GM18861 (cell line): ENCODE measurements around the gene PKMYT1.

ENCODE experiments used
- ATAC-seq: cut with Tn5 transposase; IDR thresholded peaks from one replicate; pipeline ENCODE4 v1.9.1; 2021; ENCODE audit not compliant: unreplicated experiment

Gene PKMYT1

GRCh38 chr16:2980227-2981176, at the start of gene PKMYT1:
Gene PKMYT1, minus strand, starts transcription at chr16:2980446. Its CDS starts 789 bp downstream, at chr16:2979657.
- ATAC-seq: peak; percentile 75

GRCh38 chr16:3029491-3030221, 49.4 kb upstream of the PKMYT1 start:
- no peak for ATAC-seq

DNA sequence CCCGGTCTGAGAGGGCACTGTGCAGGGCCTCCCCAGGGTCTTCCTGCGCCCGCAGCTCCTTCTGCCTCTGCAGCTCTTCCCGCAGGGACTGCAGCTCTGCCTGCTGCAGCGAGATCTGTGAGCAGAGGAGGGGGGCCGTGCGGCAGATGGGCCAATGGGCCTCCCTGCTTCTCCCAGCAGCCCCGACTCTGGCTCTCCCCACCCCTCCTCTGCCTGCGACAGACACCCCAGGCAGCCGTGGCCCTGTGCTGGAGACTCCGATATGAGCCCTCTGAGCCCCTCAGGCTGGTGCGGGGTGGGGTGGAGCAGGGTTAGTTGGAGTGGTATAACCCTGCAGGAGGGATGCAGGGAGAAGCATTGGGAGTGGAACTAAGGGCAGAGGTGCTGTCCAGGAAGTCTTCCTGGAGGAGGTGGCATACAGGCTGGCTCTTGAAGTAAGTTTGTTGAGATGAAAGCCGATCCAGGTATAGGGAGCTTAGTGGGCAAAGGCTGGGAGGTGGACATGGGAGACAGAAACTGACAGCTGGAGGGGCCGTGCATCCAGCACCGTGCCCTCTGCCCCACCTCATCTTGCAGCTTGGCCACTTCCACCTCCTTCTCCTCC, 48.6 kb upstream of the PKMYT1 start:
- no peak for ATAC-seq

DNA sequence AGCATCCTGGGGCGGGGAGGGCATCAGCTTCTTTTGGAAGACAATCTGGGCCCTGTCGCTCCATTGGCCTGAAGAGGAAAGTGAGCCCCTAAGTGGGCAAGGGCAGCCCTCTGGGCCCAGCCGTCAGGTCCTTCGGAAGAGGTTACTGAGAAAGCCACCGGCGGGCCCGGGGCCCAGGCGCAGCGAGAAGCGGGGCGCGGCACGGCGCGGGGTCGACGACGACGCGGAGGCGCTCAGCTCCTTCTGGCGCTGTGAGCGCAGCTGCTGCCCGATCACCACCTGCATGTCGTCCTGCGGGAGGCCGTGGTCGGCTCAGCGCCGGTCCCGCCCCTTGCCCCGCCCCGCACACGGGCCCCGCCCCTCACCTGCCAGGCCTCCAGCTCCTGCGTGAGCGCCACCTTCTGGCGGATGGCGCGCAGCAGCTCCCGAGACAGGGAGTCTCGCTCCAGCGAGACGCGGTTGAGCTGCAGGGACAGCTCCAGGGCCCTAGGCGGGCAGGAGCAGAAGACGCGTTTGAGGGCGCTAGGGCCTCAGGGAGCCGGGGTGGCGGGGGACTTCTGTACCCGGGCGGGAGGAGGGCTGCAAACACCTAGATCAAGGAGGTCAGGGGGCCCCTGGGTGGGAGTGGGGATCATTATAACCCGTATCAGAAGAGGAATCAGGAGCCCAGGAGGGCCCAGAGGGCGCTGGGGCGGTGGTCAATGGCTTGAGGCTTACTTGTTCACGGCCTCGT, 47.9 kb upstream of the PKMYT1 start:
- ATAC-seq: no peak

- ATAC-seq: no peak
Measured at GRCh38 chr16:3027489-3027795, 47.2 kb upstream of the PKMYT1 start.

GRCh38 chr16:3026609-3027488, 46.6 kb upstream of the PKMYT1 start:
- no peak for ATAC-seq

GRCh38 chr16:3026003-3026378, 45.7 kb upstream of the PKMYT1 start:
- ATAC-seq: no peak

DNA sequence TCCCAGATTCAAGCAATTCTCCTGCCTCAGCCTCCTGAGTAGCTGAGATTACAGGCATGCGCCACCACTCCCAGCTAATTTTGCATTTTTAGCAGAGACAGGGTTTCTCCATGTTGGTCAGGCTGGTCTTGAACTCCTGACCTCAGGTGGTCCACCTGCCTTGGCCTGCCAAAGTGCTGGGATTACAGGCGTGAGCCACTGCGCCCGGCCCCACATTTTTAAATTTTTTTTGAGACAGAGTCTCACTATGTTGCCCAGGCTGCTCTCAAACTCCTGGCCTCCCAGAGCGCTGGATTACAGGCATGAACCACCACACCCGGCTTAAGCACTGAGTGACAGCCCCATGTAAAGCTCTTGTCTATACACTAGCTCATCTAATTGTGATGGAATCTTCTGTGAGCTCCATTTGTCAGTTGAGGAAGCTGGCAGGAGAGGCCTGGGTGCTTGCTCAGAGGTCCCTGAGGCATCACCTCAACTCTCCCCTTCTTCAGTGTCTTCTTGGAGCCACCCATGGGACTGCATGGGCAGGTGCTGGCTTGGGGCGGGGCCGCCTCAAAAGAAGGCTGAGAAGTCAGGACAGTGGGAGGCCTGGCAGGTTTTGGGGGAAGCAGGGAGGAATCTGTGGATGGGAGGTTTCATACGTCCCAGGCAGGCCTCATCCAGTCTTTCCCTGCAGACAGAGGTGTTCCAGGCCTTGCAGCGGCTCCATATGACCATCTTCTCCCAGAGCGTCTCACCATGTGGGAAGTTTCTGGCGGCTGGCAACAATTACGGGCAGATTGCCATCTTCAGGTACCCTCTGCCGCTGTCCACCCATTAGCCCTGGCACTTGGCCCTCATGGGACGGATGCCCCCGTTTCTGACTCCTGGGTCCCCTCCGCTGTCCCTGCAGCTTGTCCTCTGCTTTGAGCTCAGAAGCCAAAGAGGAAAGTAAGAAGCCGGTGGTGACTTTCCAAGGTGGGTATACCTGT, 45.1 kb upstream of the PKMYT1 start:
- no peak for ATAC-seq

DNA sequence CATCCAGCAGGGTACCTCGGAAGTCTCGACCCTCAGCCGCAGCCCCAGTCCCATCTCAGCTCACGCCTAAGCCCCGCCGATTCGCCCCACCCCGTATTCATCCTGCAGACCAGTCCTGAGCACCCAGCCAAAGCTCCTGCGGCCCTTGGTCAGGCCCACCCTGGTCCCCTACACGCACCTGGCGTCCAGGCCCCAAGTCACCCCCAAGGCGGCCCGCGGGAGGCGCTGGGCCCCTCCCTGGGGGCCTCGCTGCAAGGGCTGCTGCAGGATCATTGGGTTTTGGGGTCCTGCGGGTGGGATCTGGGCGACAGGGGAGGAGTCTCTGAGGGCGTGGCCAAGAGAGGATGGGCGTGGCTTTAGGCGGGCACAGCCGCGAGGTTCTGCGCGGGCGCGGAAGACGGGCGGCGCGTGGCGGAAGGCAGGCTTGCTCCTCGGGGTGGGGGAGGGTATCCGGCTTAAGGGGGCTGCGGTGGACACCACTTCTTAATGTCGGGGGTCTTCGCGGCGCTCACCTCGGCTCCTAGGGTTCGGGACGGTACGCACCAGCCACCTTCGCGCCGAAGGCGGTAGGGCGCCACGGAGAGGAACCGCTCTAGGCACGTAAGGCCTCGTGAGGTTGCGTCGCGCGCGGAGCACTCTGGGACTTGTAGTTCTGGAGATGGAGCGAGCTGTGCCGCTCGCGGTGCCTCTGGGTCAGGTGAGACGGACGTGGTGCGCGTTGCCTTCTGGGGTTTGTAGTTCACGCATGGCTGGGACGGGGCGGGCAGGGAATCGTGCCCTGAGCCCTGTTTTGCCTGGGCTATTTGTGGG, 43.6 kb upstream of the PKMYT1 start, which contains the start of the genes HCFC1R1 and THOC6:
TSS of gene HCFC1R1 (minus strand) at position 274 of the 810 bp plus-strand sequence. CDS start at position 273, 1 bp downstream.
TSS of gene THOC6 (plus strand) at position 367 of the 810 bp plus-strand sequence. CDS start at position 659, 292 bp downstream.
- peak; percentile 61 for ATAC-seq

- ATAC-seq: no peak
Measured at GRCh38 chr16:3023415-3023668, 43.1 kb upstream of the PKMYT1 start.

- ATAC-seq: no peak
Measured at GRCh38 chr16:3022684-3023414, 42.6 kb upstream of the PKMYT1 start.

DNA sequence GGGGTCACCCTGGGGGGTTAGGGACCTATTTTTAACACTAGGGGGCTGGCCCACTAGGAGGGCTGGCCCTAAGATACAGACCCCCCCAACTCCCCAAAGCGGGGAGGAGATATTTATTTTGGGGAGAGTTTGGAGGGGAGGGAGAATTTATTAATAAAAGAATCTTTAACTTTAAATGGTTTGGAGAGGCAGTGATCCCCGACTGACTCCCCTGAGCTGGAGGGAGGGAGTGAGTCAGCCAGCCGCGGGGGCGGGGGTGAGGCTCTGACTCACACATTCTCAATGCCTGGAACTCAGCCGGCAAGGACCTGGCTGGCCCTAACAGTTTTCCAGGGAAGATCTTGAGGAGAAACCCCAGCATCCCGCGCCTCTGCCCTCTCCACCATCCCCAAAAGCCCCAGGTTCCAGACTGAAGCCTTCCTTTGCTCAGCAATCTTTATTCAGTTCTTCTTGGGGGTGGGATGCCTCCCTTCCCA, 42.0 kb upstream of the PKMYT1 start:
- no peak for ATAC-seq

DNA sequence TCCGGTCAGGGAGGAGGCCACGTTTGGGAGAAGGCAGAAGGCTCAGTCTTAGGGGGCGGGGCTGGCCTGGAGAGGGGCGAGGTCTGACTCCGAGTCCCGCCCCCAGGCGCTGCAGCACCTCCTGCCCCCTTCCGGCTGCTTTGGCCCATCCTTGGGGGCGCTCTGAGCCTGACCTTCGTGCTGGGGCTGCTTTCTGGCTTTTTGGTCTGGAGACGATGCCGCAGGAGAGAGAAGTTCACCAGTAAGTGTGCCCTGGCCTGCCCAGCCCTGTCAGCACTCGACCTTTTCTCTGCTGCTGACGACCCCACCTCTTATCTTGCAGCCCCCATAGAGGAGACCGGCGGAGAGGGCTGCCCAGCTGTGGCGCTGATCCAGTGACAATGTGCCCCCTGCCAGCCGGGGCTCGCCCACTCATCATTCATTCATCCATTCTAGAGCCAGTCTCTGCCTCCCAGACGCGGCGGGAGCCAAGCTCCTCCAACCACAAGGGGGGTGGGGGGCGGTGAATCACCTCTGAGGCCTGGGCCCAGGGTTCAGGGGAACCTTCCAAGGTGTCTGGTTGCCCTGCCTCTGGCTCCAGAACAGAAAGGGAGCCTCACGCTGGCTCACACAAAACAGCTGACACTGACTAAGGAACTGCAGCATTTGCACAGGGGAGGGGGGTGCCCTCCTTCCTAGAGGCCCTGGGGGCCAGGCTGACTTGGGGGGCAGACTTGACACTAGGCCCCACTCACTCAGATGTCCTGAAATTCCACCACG, 41.4 kb upstream of the PKMYT1 start:
- no peak for ATAC-seq

DNA sequence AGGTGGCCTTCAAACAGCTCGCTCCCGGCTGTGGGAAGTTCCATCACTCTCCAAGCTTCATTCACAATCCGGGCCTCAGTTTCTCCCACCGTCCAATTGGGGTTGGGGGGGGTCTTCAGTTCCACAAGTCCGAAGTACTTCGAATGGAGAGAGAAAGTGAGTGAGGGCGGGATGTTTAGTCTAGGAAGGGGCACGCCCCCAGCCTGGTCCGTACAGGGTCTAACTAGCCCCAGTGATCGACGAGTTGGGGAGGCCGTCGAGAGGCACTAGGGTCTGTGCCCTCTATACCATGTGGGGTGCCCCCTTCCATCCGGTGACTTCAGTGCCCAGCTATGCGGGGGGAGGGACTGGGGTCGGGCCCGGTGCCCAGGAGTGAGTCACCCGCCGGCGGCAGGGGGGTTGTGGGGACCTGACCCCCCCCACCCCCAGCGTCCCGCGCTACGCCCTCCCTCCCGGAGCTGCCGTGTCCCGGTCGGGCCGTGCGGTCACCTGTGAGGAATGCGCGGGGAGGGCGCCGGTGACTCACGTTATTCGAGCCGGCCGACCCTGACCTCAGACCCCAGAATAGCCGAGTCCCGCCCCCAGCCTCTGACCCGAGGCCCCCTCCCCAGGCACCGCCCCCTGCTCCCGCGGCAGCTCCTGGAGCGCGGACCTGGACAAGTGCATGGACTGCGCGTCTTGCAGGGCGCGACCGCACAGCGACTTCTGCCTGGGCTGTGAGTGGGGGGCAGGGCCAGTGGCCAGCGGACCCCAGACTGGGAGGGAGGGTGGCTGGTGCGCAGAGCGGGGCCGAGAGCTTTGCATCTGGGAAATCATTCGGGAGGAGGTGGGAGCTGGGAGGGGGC, 40.6 kb upstream of the PKMYT1 start:
- ATAC-seq: no peak

- ATAC-seq: no peak
Measured at GRCh38 chr16:3020247-3020603, 40.0 kb upstream of the PKMYT1 start, which contains the start of gene TNFRSF12A. Gene TNFRSF12A, plus strand, starts transcription at chr16:3020368. Its CDS starts 30 bp downstream, at chr16:3020398.
